Neural cell (in vitro differentiated cells): ENCODE data around the gene PRKCA.

Experiments used
- EP300 ChIP-seq: fragments of 450-650 bp; conservative IDR thresholded peaks from 2 replicates; pipeline ENCODE4 v1.6.1; 2014; ENCODE audit warnings: antibody characterized with exemption, mild to moderate bottlenecking, moderate library complexity; ENCODE audit not compliant: poor library complexity, severe bottlenecking
- EZH2 ChIP-seq: fragments of 200-600, 300-800 bp; shearing (Covaris generic), sonication (generic); IDR thresholded peaks from 2 replicates; pipeline ENCODE4 v1.6.1; 2014; ENCODE audit warnings: antibody characterized with exemption, low read length, borderline replicate concordance, mild to moderate bottlenecking; ENCODE audit not compliant: insufficient read depth, poor library complexity, severe bottlenecking
- MXI1 ChIP-seq: fragments of 450-650 bp; conservative IDR thresholded peaks from 2 replicates; pipeline ENCODE4 v1.6.1; 2014; ENCODE audit warnings: antibody characterized with exemption, mild to moderate bottlenecking; ENCODE audit not compliant: poor library complexity, severe bottlenecking
- POLR2AphosphoS5 ChIP-seq: IDR thresholded peaks from 2 replicates; pipeline ENCODE4 v1.6.1; 2012
- RAD21 ChIP-seq: fragments of 450-650 bp; conservative IDR thresholded peaks from 2 replicates; pipeline ENCODE4 v1.6.1; 2014; ENCODE audit warnings: antibody characterized with exemption, mild to moderate bottlenecking, moderate library complexity
- REST ChIP-seq: IDR thresholded peaks from 2 replicates; pipeline ENCODE4 v1.6.1; 2012; ENCODE audit warnings: borderline replicate concordance
- SMC3 ChIP-seq: fragments of 450-650 bp; conservative IDR thresholded peaks from 2 replicates; pipeline ENCODE4 v1.6.1; 2014; ENCODE audit warnings: antibody characterized with exemption, mild to moderate bottlenecking, moderate library complexity; ENCODE audit not compliant: poor library complexity
- TAF1 ChIP-seq: IDR thresholded peaks from 2 replicates; pipeline ENCODE4 v1.6.1; 2012; ENCODE audit warnings: low read depth
- TF ChIP-seq, protein P1 (sequence below): fragments of 450-650 bp; IDR thresholded peaks from 2 replicates; pipeline ENCODE4 v1.5.1; 2014; ENCODE audit warnings: antibody characterized with exemption, mild to moderate bottlenecking, moderate library complexity; ENCODE audit not compliant: poor library complexity, severe bottlenecking

- no peak for TF ChIP-seq EZH2
- TF ChIP-seq, protein P1, sequence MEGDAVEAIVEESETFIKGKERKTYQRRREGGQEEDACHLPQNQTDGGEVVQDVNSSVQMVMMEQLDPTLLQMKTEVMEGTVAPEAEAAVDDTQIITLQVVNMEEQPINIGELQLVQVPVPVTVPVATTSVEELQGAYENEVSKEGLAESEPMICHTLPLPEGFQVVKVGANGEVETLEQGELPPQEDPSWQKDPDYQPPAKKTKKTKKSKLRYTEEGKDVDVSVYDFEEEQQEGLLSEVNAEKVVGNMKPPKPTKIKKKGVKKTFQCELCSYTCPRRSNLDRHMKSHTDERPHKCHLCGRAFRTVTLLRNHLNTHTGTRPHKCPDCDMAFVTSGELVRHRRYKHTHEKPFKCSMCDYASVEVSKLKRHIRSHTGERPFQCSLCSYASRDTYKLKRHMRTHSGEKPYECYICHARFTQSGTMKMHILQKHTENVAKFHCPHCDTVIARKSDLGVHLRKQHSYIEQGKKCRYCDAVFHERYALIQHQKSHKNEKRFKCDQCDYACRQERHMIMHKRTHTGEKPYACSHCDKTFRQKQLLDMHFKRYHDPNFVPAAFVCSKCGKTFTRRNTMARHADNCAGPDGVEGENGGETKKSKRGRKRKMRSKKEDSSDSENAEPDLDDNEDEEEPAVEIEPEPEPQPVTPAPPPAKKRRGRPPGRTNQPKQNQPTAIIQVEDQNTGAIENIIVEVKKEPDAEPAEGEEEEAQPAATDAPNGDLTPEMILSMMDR: no peak
- no peak for TF ChIP-seq EP300
- no peak for TF ChIP-seq TAF1
- no peak for TF ChIP-seq REST
- no peak for TF ChIP-seq POLR2AphosphoS5
- TF ChIP-seq MXI1: no peak
- no peak for TF ChIP-seq SMC3
- TF ChIP-seq RAD21: no peak
Observed at GRCh38 chr17:66309793-66310192, 7.4 kb downstream of the PRKCA start.
